Breast epithelium (tissue), 3 donors: ENCODE measurements around the gene ZBTB3.
"Not testable (repeated sequence)": the region's sequence is repeated elsewhere in the genome, so short reads cannot be mapped to it uniquely, and the experiment has no call there.

ENCODE experiments used
- CTCF ChIP-seq, 3 donors: fragments of 450-650 bp; IDR thresholded peaks; one replicate each; pipeline ENCODE4 v1.5.1; 2016 to 2017; ENCODE audit warnings: antibody characterized with exemption in 3 of 3, mild to moderate bottlenecking in 3 of 3, moderate library complexity in 3 of 3
- POLR2A ChIP-seq: fragments of 450-650 bp; IDR thresholded peaks from one replicate; pipeline ENCODE4 v1.6.1; 2016; ENCODE audit warnings: antibody characterized with exemption, mild to moderate bottlenecking, moderate library complexity

GRCh38 chr11:62760867-62761227, 6.9 kb upstream of the ZBTB3 start:
- TF ChIP-seq CTCF (IDR thresholded peaks at IDR 0.05); POLR2A: not testable (repeated sequence)
